Aorta (tissue), 5 donors: ENCODE results near the gene FBXO21. TPM values are rescaled to one million over a fixed set of nuclear protein-coding genes. Genes with fewer than 3 reads are reported as not detected.

Experiments
- ATAC-seq: fragments of 200-7000 bp; cut with Tn5 transposase; one replicate; pipeline ENCODE4 v1.9.1; 2022; ENCODE audit warnings: moderate library complexity; ENCODE audit not compliant: low FRiP score
- DNase-seq, 2 donors: peaks; one replicate each; pipeline ENCODE4 v3.0.0-alpha.2; 2020
- H3K27ac ChIP-seq, 2 donors: one replicate each; pipeline ENCODE4 v1.5.1; 2013; ENCODE audit warnings: low read length in 2 of 2, mild to moderate bottlenecking in 2 of 2, moderate library complexity in 2 of 2, control low read depth in 1 of 2, inconsistent platforms in 1 of 2, low read depth in 1 of 2
- H3K27me3 ChIP-seq, 2 donors: one replicate each; pipeline ENCODE4 v1.6.1; 2013; ENCODE audit warnings: control low read depth in 1 of 2, low read length in 1 of 2, mild to moderate bottlenecking in 1 of 2, moderate library complexity in 1 of 2; ENCODE audit not compliant: insufficient read depth in 2 of 2, control insufficient read depth in 1 of 2
- H3K36me3 ChIP-seq, 2 donors: one replicate each; pipeline ENCODE4 v1.6.1; 2013; ENCODE audit warnings: control low read depth in 1 of 2, low read length in 1 of 2, mild to moderate bottlenecking in 1 of 2; ENCODE audit not compliant: insufficient read depth in 2 of 2, control insufficient read depth in 1 of 2
- H3K4me1 ChIP-seq, 2 donors: one replicate each; pipeline ENCODE4 v1.6.1; 2013; ENCODE audit warnings: low read length in 2 of 2, control low read depth in 1 of 2, mild to moderate bottlenecking in 1 of 2, moderate library complexity in 1 of 2; ENCODE audit not compliant: insufficient read depth in 2 of 2, control insufficient read depth in 1 of 2
- H3K4me3 ChIP-seq, 2 donors: one replicate each; pipeline ENCODE4 v1.5.1; 2013; ENCODE audit warnings: low read length in 2 of 2, control low read depth in 1 of 2, mild to moderate bottlenecking in 1 of 2
- H3K9me3 ChIP-seq: one replicate; pipeline ENCODE4 v1.6.1; 2013; ENCODE audit warnings: mild to moderate bottlenecking, low read length; ENCODE audit not compliant: control insufficient read depth
- WGBS, 2 donors: extraction: QIAGEN DNeasy Blood & Tissue Kit; methylation state at CpG; one replicate each; pipeline ENCODE4 v1.1.7; 2013; 5-methylcytosine and 5-hydroxymethylcytosine counted together
- intact Hi-C, 2 donors: fragments of 100-400 bp; cut with DNase I; formaldehyde crosslinking; loops; one replicate each; pipeline versions ENCODE4 v1.14.2 to v1.15.0; 2022
- polyA plus RNA-seq, 2 donors: library from polyadenylated mRNA; stranded (reverse); fragments of 200-250 nt; gene quantifications; one replicate each; pipeline ENCODE4 v1.2.3, GENCODE V29; 2013
- total RNA-seq, 2 donors: library from RNA; stranded (reverse); fragmentation: NEBNext Ultra II Directional; extraction: Animal tissue kit (Norgen Biotek cat#: 25700); gene quantifications; one replicate each; pipeline ENCODE4 v1.2.1, GENCODE V29; 2021
- donor health status: healthy with polysubstance abuse.
- donor health status: Bipolar disorder and iron deficiency.
- donor health status: DM: no; HTN: no; CAD: no.
- donor health status: DM: no; HTN: no; CAD: no.
- donor health status: DM: yes; HTN: yes; CAD: no.

The FBXO21 gene
- total and polyA plus RNA-seq, 4 donors: 9.3 to 35.8 (median 22.7) TPM

GRCh38 chr12:117127933-117128823 lies 62.1 kb downstream of the FBXO21 start:
- Histone ChIP-seq H3K4me3 (no peak overlapping the region), H3K27ac (no peak overlapping the region), H3K4me1 (no peaks in the 10 kb centered on the region), H3K27me3 (no peaks in the 10 kb centered on the region), H3K9me3 (no peaks in the 10 kb centered on the region), H3K36me3 (no peaks in the 10 kb centered on the region)
- intact Hi-C loops: no loop called here
- no peak for ATAC-seq
- WGBS, 2 donors: 94% methylated on average over 6 of the region's 6 CpGs
- DNase-seq: no peak

- DNase-seq: no peak
- Histone ChIP-seq H3K9me3 (no peaks in the 10 kb centered on the region), H3K4me3 (no peak overlapping the region), H3K36me3 (no peaks in the 10 kb centered on the region), H3K27ac (no peak overlapping the region), H3K4me1 (no peaks in the 10 kb centered on the region), H3K27me3 (no peaks in the 10 kb centered on the region)
- intact Hi-C loops: no loop called here
- ATAC-seq: no peak
- 87 to 90% methylated on average over 4 of the region's 4 CpGs for WGBS, 2 donors
These were observed 63.9 kb downstream of the FBXO21 start for GRCh38 chr12:117126335-117126734.

GRCh38 chr12:117125767-117126166 lies 64.5 kb downstream of the FBXO21 start:
- Histone ChIP-seq H3K27me3 (no peaks in the 10 kb centered on the region), H3K27ac (no peak overlapping the region), H3K9me3 (no peaks in the 10 kb centered on the region), H3K4me3 (no peak overlapping the region), H3K36me3 (no peaks in the 10 kb centered on the region), H3K4me1 (no peaks in the 10 kb centered on the region)
- intact Hi-C loops: no loop called here
- DNase-seq (no peak), ATAC-seq (no peak)
- 91 to 94% methylated on average over 7 of the region's 7 CpGs for WGBS, 2 donors

- no peaks in the 10 kb centered on the region for H3K4me1 ChIP-seq
- no peak overlapping the region for H3K4me3 ChIP-seq
- WGBS, 2 donors: 71 to 77% methylated on average over 6 of the region's 6 CpGs
- no peaks in the 10 kb centered on the region for H3K9me3 ChIP-seq
- no peak overlapping the region for H3K27ac ChIP-seq
- H3K27me3 ChIP-seq: no peaks in the 10 kb centered on the region
- intact Hi-C loops: no loop called here
- DNase-seq: no peak
- H3K36me3 ChIP-seq: no peaks in the 10 kb centered on the region
- ATAC-seq: no peak
These were observed 65.0 kb downstream of the FBXO21 start for GRCh38 chr12:117125272-117125613.

GRCh38 chr12:117124421-117125271 lies 65.6 kb downstream of the FBXO21 start:
- Histone ChIP-seq H3K9me3 (no peaks in the 10 kb centered on the region), H3K4me1 (no peaks in the 10 kb centered on the region), H3K27me3 (no peaks in the 10 kb centered on the region), H3K36me3 (no peaks in the 10 kb centered on the region), H3K27ac (no peak overlapping the region), H3K4me3 (no peak overlapping the region)
- ATAC-seq (no peak), DNase-seq (no peak)
- intact Hi-C loops: loop anchor here in 1 of 2 donors (5.0 kb wide), 1 partner anchor 97 kb away; no protein-coding TSS in a partner anchor
- WGBS, 2 donors: 72 to 73% methylated on average over 8 of the region's 8 CpGs

GRCh38 chr12:117121441-117121840 lies 68.8 kb downstream of the FBXO21 start:
- ATAC-seq: no peak
- Histone ChIP-seq H3K27me3 (no peaks in the 10 kb centered on the region), H3K36me3 (no peaks in the 10 kb centered on the region), H3K4me1 (no peaks in the 10 kb centered on the region), H3K27ac (no peak overlapping the region), H3K9me3 (no peaks in the 10 kb centered on the region), H3K4me3 (no peak overlapping the region)
- 82 to 86% methylated on average over 3 of the region's 3 CpGs for WGBS, 2 donors
- intact Hi-C loops: loop anchor here (2.0 to 5.0 kb wide), 2 partner anchors 94 to 95 kb away; no protein-coding TSS in a partner anchor
- no peak for DNase-seq

- no peak overlapping the region for H3K27ac ChIP-seq
- no peaks in the 10 kb centered on the region for H3K4me1 ChIP-seq
- 64 to 78% methylated on average over 9 of the region's 9 CpGs for WGBS, 2 donors
- no peaks in the 10 kb centered on the region for H3K27me3 ChIP-seq
- no peak for ATAC-seq
- no peak for DNase-seq
- H3K36me3 ChIP-seq: no peaks in the 10 kb centered on the region
- no peaks in the 10 kb centered on the region for H3K9me3 ChIP-seq
- no peak overlapping the region for H3K4me3 ChIP-seq
- intact Hi-C loops: loop anchor here (2.0 to 5.0 kb wide), 2 partner anchors 93 to 94 kb away; no protein-coding TSS in a partner anchor
These were observed 69.5 kb downstream of the FBXO21 start for GRCh38 chr12:117120787-117121186.

- Histone ChIP-seq H3K4me1 (no peaks in the 10 kb centered on the region), H3K27me3 (no peaks in the 10 kb centered on the region), H3K27ac (no peak overlapping the region), H3K9me3 (no peaks in the 10 kb centered on the region), H3K4me3 (no peak overlapping the region), H3K36me3 (no peaks in the 10 kb centered on the region)
- DNase-seq (peak in 1 of 2 donors; percentile 33), ATAC-seq (peak; percentile 28)
- 64 to 67% methylated on average over 6 of the region's 6 CpGs for WGBS, 2 donors
- intact Hi-C loops: loop anchor here (2.0 to 5.0 kb wide), 2 partner anchors 92 to 93 kb away; no protein-coding TSS in a partner anchor
These were observed 70.6 kb downstream of the FBXO21 start for GRCh38 chr12:117119592-117120198.
